T-helper 2 cell treated with Interferon-gamma antibody and Interleukin-4, amounts not matched to agents 100 ng/mL and 5 ng/mL, for 36 hours (primary cell): ENCODE results near the gene ZDHHC11. TPM values are rescaled to one million over a fixed set of nuclear protein-coding genes. Genes with fewer than 3 reads are reported as not detected.
"Not testable (repeated sequence)": the region's sequence is repeated elsewhere in the genome, so short reads cannot be mapped to it uniquely, and the experiment has no call there.

ENCODE experiments used
- intact Hi-C: fragments of 100-400 bp; cut with micrococcal nuclease; formaldehyde crosslinking; loops from one replicate; pipeline ENCODE4 v1.15.1; 2023
- total RNA-seq: library from RNA; stranded (reverse); gene quantifications from 2 replicates; pipeline ENCODE4 v1.2.3, GENCODE V29; 2022

Gene ZDHHC11
- total RNA-seq, 1 donor from 2014 or later: 21.5 TPM

DNA sequence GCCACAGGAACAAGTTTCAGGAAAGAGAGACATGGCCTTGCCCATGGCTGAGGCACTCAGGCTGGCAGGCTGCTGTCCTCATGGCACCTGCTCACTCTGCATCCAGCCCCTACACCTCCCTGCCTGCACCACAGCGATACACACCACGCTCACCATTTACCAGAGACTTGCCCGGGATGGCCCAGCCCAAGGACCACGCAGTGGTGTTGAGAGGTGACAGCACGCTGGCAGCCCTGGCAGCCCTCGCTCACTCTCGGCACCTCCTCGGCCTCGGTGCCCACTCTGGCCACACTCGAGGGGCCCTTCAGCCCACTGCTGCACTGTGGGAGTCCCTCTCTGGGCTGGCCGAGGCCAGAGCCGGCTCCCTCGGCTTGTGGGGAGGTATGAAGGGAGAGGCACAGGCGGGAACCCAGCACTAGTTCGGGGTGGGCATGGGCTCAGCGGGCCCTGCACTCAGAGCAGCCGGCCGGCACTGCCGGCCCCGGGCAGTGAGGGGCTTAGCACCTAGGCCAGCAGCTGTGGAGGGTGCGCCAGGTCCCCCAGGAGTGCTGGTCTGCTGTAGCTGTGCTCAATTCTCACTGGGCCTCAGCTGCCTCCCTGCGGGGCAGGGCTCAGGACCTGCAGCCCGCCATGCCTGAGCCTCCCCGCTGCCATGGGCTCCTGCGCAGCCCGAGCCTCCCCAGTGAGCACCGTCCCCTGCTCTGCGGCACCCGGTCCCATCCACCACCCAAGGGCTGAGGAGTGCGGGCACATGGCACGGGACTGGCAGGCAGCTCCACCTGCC is 86.6 kb downstream of the ZDHHC11 start:
- intact Hi-C loops: no loop called here

GRCh38 chr5:763397-763796 is 87.4 kb downstream of the ZDHHC11 start:
- intact Hi-C loops: no loop called here

- intact Hi-C loops: not testable (repeated sequence)
These were observed 87.8 kb downstream of the ZDHHC11 start for GRCh38 chr5:762996-763395.

GRCh38 chr5:761854-762710 is 88.7 kb downstream of the ZDHHC11 start:
- intact Hi-C loops: no loop called here

- intact Hi-C loops: no loop called here
These were observed 89.6 kb downstream of the ZDHHC11 start for GRCh38 chr5:761059-761771.

- intact Hi-C loops: no loop called here
These were observed 90.3 kb downstream of the ZDHHC11 start for GRCh38 chr5:760363-761058.

DNA sequence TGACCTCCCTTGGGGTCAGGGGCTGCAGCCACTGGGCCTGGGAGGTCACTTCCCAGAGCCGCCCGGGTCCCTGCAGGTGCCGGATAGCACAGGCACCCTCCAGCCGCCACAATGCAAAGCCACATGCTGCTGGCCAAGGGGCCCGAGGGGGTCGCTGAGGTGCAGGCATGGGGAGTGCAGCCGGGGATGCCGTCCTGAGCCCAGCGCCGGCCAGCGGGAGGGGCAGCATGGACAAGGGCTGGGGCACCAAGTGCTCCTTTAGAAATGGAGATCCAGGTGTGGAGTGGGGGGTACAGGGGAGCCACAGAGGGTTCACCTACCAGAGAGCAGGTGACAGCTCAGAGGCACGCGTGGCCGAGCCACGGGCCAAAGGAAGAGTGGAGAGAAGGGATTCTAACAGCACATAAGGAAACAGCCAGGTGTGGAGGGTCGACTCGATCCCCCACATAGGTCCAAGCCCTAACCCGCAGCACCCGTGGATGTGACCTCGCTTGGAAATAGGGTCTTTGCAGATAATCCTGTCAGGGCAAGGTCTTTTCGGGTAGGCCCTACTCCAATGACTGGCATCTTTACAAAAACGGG is 90.9 kb downstream of the ZDHHC11 start:
- intact Hi-C loops: loop anchor here (5.0 kb wide), 1 partner anchor 82 kb away; no protein-coding TSS in a partner anchor

GRCh38 chr5:759111-759751 is 91.6 kb downstream of the ZDHHC11 start:
- intact Hi-C loops: loop anchor here (5.0 kb wide), 1 partner anchor 83 kb away; no protein-coding TSS in a partner anchor

DNA sequence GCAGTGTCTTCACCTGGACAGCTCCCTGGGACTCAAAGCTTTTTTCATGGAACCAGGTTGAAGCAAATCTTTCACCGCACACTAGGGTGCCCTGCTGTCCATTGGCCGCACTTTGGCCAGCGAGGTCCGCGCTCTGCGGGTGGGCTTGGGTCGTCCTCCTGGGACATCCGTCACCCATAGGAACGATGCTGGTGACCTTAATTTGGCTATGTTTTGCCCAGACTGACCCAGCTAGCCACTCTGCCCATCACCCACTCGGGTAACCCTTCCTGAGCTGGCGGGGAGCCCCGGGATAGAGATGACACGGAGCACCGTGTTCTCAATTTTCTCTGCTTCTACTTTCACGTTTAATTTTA is 92.1 kb downstream of the ZDHHC11 start:
- intact Hi-C loops: loop anchor here (5.0 kb wide), 1 partner anchor 84 kb away; no protein-coding TSS in a partner anchor

DNA sequence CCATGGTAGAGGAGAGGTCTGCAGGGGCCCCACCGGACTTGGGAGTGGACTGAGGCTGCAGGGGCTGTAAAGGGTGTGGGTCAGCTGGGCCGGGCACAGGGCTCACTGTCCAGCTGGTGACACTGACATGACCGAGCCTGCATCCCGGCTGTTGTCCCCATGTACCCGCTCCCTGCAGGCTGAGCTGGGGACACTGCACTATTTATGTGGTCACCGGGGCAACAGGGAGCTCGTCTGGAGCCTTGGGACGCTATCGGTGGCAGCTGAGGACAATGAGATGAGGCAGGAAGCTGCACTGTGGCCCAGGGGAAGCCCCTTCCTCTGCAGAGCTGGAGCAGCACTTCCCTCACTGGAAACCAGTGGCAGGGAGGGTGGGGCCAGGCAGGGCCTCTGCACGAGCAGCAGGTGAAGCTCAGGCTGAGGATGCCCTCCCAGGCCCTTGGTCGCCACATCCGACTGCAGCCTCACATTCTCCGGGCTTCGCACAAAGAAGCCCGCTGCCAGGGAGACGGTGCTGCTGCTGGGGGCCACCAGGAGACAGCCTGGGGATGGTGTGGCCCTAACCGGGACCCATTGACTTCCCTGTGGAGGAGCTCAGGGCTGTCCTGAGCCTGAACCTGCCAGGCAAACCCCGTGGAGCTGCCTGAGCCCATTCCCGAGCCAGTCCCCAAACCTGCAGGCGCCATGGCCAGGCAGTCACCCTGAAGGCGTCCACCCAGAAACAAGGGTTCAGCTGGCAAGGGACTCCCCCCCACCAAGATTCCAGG is 92.7 kb downstream of the ZDHHC11 start:
- intact Hi-C loops: loop anchor here (5.0 kb wide), 1 partner anchor 84 kb away; no protein-coding TSS in a partner anchor

- intact Hi-C loops: loop anchor here (5.0 kb wide), 1 partner anchor 85 kb away; no protein-coding TSS in a partner anchor
These were observed 93.3 kb downstream of the ZDHHC11 start for GRCh38 chr5:757346-757930.

GRCh38 chr5:756865-757345 is 93.9 kb downstream of the ZDHHC11 start:
- intact Hi-C loops: loop anchor here (5.0 kb wide), 1 partner anchor 85 kb away; no protein-coding TSS in a partner anchor

GRCh38 chr5:756171-756570 is 94.6 kb downstream of the ZDHHC11 start:
- intact Hi-C loops: loop anchor here (5.0 kb wide), 1 partner anchor 86 kb away; no protein-coding TSS in a partner anchor

DNA sequence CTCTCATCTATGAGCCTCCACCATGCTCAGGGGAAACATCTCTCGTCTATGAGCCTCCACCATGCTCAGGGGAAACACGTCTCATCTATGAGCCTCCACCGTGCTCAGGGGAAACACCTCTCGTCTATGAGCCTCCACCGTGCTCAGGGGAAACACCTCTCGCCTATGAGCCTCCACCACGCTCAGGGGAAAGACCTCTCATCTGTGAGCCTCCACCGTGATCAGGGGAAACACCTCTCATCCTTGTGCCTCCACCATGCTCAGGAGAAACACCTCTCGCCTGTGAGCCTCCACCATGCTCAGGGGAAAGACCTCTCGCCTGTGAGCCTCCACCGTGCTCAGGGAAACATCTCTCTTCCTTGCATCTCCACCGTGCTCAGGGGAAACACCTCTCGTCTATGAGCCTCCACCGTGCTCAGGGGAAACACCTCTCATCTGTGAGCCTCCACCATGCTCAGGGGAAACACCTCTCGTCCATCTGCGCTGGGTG is 96.6 kb downstream of the ZDHHC11 start:
- intact Hi-C loops: not testable (repeated sequence)

- intact Hi-C loops: not testable (repeated sequence)
These were observed 97.1 kb downstream of the ZDHHC11 start for GRCh38 chr5:753567-754142.

GRCh38 chr5:752532-753115 is 98.2 kb downstream of the ZDHHC11 start:
- intact Hi-C loops: not testable (repeated sequence)

- intact Hi-C loops: not testable (repeated sequence)
These were observed 98.8 kb downstream of the ZDHHC11 start for GRCh38 chr5:751992-752391.

GRCh38 chr5:751496-751895 is 99.3 kb downstream of the ZDHHC11 start:
- intact Hi-C loops: no loop called here
